ENCODE data around the gene PKP3. TPM values are rescaled to one million over a fixed set of nuclear protein-coding genes. Genes with fewer than 3 reads are reported as not detected.

Gene PKP3
- total and polyA plus RNA-seq, 9 of the 15 experiments (the other 6 are each of a cell fraction or from before 2014, with no cell fraction given): 0.11 to 110 (median 30.7) TPM

- no peaks in the 10 kb centered on the region for H3K9me3 ChIP-seq (replicated peaks; ENCODE audit: control insufficient read depth, insufficient read depth, low read depth, low read length)
- POLR2A ChIA-PET: interaction anchor here (0.6 to 1.3 kb wide), 2 partner anchors 14 to 101 kb away, joined by 3 to 4 read pairs; no protein-coding TSS in a partner anchor
- H3K27ac ChIP-seq (ENCODE audit: extremely low read depth, low read depth, low read length): peak overlapping the region; percentile 93
- H3K79me2 ChIP-seq (ENCODE audit: control insufficient read depth, insufficient read depth, low read length): peaks cover 35% of the 10 kb centered on the region
- intact Hi-C loops (cut with micrococcal nuclease): loop anchor here (5.0 kb wide), 1 partner anchor 54 kb away; no protein-coding TSS in a partner anchor
- peaks cover 30% of the 10 kb centered on the region; the same call in 2 of the 3 replicates for H3K36me3 ChIP-seq (ENCODE audit: control insufficient read depth, insufficient read depth, low read length)
- ATAC-seq (peak; percentile 84), FAIRE-seq (peak; percentile 79), DNase-seq (ENCODE audit: extremely low read depth in 1 of 4, low spot score in 3 of 4) (peak; percentile 86 to 95 (median 90))
- no peaks in the 10 kb centered on the region for H3K27me3 ChIP-seq (ENCODE audit: control insufficient read depth in 2 of 2, insufficient read depth in 2 of 2, low read length in 2 of 2)
- H4K20me1 ChIP-seq (replicated peaks; ENCODE audit: control insufficient read depth, insufficient read depth, low read length): no peaks in the 10 kb centered on the region
- H3K9me1 ChIP-seq (ENCODE audit: control insufficient read depth, insufficient read depth, low read length): no peaks in the 10 kb centered on the region
- H2AFZ ChIP-seq (ENCODE audit: low read depth, low read length): peak overlapping the region; percentile 88
- H3K9ac ChIP-seq (ENCODE audit: insufficient read depth in 1 of 2, low read depth in 2 of 2, low read length in 2 of 2): peak overlapping the region; percentile 94 to 99
- peak overlapping the region; percentile 67 for H3K4me3 ChIP-seq
- CTCF ChIA-PET (ENCODE audit: low intra/inter-chr PET ratio): no interaction called here
- H3K4me2 ChIP-seq (ENCODE audit: insufficient read depth, low read length): peak overlapping the region; percentile 97
- 10% methylated on average over 9 of the region's 17 CpGs for WGBS (ENCODE audit: insufficient coverage, low coverage, missing lambda C conversion rate)
- in situ Hi-C loops (cut with MboI): no loop called here
- peaks cover 27 to 75% of the 10 kb centered on the region in 2 experiments for H3K4me1 ChIP-seq (replicated peaks in 1 of 2; ENCODE audit: control insufficient read depth in 2 of 2, insufficient read depth in 2 of 2, low read length in 2 of 2)
- no TSS peak for BruUV-seq (replicated peaks)
- TF ChIP-seq XRCC4 (IDR thresholded peaks at IDR 0.05; ENCODE audit: extremely low read depth, insufficient read depth, insufficient read length) (no peak), MAZ (CRISPR knock-in tag; conservative IDR thresholded peaks at IDR 0.05 in 1 of 2, IDR thresholded peaks at IDR 0.05 in 1 of 2) (peak; percentile 33 to 56; a peak in 2 of 4 replicates), FOSL1 (tag; conservative IDR thresholded peaks at IDR 0.05) (peak; percentile 88), EGR1 (conservative IDR thresholded peaks at IDR 0.05) (peak; percentile 50), ARID1B (IDR thresholded peaks at IDR 0.05) (peak; percentile 29), HCFC1 (IDR thresholded peaks at IDR 0.05; ENCODE audit: low read depth, low read length) (peak; percentile 10; the same call in 1 of the 2 replicates), KDM5B (IDR thresholded peaks at IDR 0.05; ENCODE audit: insufficient replicate concordance, low read depth, low read length) (peak; percentile 19), SP1 (CRISPR knock-in tag; IDR thresholded peaks at IDR 0.05) (0 out of 2 replicates have a peak, but pooled peaks have one; percentile 16), PKNOX1 (IDR thresholded peaks at IDR 0.05) (peak; percentile 67), ARID4B (CRISPR knock-in tag; IDR thresholded peaks at IDR 0.05) (peak; percentile 57; the same call in 1 of the 2 replicates), CCNT2 (IDR thresholded peaks at IDR 0.05; ENCODE audit: borderline replicate concordance, extremely low read depth, insufficient read length, low read depth, low read length) (peak; percentile 27), MNT (conservative IDR thresholded peaks at IDR 0.05) (peak; percentile 50 to 67)
Observed at GRCh38 chr11:393219-394033, 583 bp upstream of the PKP3 start.

Data from K562 (cell line).